Measurements from ENCODE around the gene ABHD2.

The ABHD2 gene

GRCh38 chr15:89199746-89200145 lies 111.5 kb downstream of the ABHD2 start:
- TF ChIP-seq SIN3A (IDR thresholded peaks at IDR 0.05; ENCODE audit: borderline replicate concordance, insufficient read depth, low read length): no peak
- no peak for TF ChIP-seq POLR2AphosphoS5 (IDR thresholded peaks at IDR 0.05; ENCODE audit: low read depth, low read length)
- TF ChIP-seq TAF1 (IDR thresholded peaks at IDR 0.05; ENCODE audit: borderline replicate concordance, insufficient read depth, low read length): no peak
- TF ChIP-seq FOXP2 (optimal IDR thresholded peaks at IDR 0.05; ENCODE audit: borderline replicate concordance, extremely low read depth, extremely low read length, insufficient read depth): no peak
- TF ChIP-seq REST (IDR thresholded peaks at IDR 0.05; ENCODE audit: insufficient read depth in 1 of 2, low read depth in 2 of 2, low read length in 2 of 2): no peak

- TF ChIP-seq REST (IDR thresholded peaks at IDR 0.05; ENCODE audit: insufficient read depth in 1 of 2, low read depth in 2 of 2, low read length in 2 of 2) (no peak), SIN3A (IDR thresholded peaks at IDR 0.05; ENCODE audit: borderline replicate concordance, insufficient read depth, low read length) (no peak), FOXP2 (optimal IDR thresholded peaks at IDR 0.05; ENCODE audit: borderline replicate concordance, extremely low read depth, extremely low read length, insufficient read depth) (no peak), POLR2AphosphoS5 (IDR thresholded peaks at IDR 0.05; ENCODE audit: low read depth, low read length) (no peak), TAF1 (IDR thresholded peaks at IDR 0.05; ENCODE audit: borderline replicate concordance, insufficient read depth, low read length) (no peak)
These were observed 111.9 kb downstream of the ABHD2 start for GRCh38 chr15:89200182-89200581.

- TF ChIP-seq TAF1 (IDR thresholded peaks at IDR 0.05; ENCODE audit: borderline replicate concordance, insufficient read depth, low read length): no peak
- no peak for TF ChIP-seq REST (IDR thresholded peaks at IDR 0.05; ENCODE audit: insufficient read depth in 1 of 2, low read depth in 2 of 2, low read length in 2 of 2)
- no peak for TF ChIP-seq SIN3A (IDR thresholded peaks at IDR 0.05; ENCODE audit: borderline replicate concordance, insufficient read depth, low read length)
- TF ChIP-seq POLR2AphosphoS5 (IDR thresholded peaks at IDR 0.05; ENCODE audit: low read depth, low read length): no peak
- TF ChIP-seq FOXP2 (optimal IDR thresholded peaks at IDR 0.05; ENCODE audit: borderline replicate concordance, extremely low read depth, extremely low read length, insufficient read depth): no peak
These were observed 113.3 kb downstream of the ABHD2 start for GRCh38 chr15:89201465-89202005.

- no peak for TF ChIP-seq REST (IDR thresholded peaks at IDR 0.05; ENCODE audit: insufficient read depth in 1 of 2, low read depth in 2 of 2, low read length in 2 of 2)
- no peak for TF ChIP-seq SIN3A (IDR thresholded peaks at IDR 0.05; ENCODE audit: borderline replicate concordance, insufficient read depth, low read length)
- no peak for TF ChIP-seq FOXP2 (optimal IDR thresholded peaks at IDR 0.05; ENCODE audit: borderline replicate concordance, extremely low read depth, extremely low read length, insufficient read depth)
- no peak for TF ChIP-seq POLR2AphosphoS5 (IDR thresholded peaks at IDR 0.05; ENCODE audit: low read depth, low read length)
- no peak for TF ChIP-seq TAF1 (IDR thresholded peaks at IDR 0.05; ENCODE audit: borderline replicate concordance, insufficient read depth, low read length)
These were observed 115.5 kb downstream of the ABHD2 start for GRCh38 chr15:89203705-89204273.
